GM19468 (cell line): ENCODE measurements around the gene ATP4B.
"Not testable (repeated sequence)": the region's sequence is repeated elsewhere in the genome, so short reads cannot be mapped to it uniquely, and the experiment has no call there.

Experiments
- ATAC-seq: cut with Tn5 transposase; IDR thresholded peaks from one replicate; pipeline ENCODE4 v1.9.1; 2021; ENCODE audit warnings: mild to moderate bottlenecking, moderate library complexity, moderate number of reproducible peaks; ENCODE audit not compliant: unreplicated experiment; ENCODE audit errors: extremely low read depth

Gene ATP4B

DNA sequence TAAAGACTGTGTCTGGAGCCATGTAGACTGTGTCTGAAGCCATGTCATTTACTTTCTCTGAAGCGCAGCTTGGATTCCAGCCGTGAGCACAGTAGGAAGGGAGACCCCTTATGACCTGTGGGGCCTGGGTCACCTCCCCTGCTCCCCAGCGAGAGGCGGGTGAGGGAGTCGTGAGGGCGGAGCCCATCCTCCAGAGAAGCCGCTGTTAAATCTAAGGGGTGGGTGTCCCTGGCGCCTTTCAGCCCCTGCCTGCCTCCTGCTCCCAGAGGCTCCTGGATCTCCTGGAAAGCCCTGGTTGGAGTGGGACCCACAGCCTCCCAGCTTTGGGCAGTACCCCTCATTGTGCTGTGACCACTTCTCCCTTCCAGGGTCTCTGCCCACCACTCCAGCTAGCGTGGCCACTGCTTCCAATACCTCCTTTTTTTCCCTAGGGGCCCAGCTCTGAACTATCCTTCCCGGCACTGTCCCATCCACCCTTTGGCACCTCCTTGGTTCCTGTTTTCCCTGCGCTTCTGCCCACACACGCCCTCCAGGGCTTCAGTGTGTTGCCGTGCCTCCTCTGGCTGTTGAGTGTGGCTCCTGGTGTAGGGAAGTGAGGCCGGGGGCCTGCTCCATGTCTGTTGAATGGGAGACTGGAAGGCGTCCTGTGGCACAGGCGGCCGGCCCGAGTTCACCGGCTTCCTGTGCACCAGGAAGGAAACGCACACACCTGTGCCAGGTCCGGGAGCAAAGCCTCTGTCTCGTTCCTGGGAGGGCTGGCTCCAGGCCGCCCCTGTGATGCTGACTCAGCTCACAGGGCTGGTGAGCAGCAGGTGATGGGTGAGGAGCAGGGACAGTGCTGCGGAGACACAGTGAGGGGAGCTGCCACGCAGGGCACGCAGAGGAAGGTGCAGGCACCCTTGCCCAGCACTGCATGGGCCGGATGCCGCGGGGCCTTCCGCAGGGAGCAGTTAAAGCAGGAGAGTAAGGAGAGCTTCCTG is 29.4 kb downstream of the ATP4B start:
- ATAC-seq: no peak

DNA sequence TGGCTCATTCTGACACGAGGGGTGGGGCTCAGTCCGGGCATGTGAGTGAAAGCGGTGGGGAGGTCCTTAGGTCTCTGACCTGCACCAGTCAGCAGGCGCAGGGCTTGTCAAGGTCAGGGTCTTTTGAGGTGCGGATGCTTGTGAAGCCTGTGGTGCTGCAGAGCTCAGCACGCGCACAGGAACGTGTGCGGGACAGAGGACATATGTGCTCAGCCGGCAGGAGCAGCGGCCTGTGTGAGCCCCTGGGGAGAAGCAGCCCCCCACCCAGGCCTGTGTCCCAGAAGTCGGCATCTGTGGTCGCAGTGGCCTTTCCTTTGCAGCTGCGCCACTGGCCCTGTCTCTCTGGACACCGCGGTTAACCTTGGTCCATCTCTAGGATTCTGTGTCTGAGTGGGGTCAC is 30.9 kb downstream of the ATP4B start:
- ATAC-seq: no peak

DNA sequence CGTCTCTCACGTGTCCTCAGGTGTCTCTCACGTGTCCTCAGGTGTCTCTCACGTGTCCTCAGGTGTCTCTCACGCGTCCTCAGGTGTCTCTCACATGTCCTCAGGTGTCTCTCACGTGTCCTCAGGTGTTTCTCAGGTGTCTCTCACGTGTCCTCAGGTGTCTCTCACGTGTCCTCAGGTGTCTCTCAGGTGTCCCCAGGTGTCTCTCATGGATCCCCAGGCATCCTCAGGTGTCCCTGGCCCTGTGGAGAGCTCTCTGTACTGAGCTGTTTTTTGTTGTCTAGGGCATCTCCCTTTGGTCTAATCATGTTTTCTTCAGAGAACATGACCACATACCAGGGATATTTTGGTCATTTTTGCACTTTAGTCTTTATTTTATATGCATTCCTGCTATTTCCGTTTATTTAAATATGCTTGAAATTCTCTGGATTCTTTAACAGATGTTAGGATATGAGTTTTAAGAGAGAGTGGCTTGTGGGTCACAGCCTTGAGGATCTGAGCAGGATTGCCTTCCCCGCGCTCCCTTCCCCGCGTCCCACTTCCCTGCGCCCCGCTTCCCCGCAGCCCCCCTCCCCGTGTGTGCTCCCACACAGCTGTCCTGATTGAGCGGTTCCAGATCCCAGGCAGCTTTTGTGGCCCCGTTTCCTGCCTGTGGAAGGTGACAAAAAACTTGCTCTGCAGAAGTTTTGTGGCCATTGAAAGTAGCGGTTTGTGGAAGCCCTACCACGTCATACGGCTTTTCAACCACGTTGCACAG is 31.9 kb downstream of the ATP4B start:
- ATAC-seq: no peak

DNA sequence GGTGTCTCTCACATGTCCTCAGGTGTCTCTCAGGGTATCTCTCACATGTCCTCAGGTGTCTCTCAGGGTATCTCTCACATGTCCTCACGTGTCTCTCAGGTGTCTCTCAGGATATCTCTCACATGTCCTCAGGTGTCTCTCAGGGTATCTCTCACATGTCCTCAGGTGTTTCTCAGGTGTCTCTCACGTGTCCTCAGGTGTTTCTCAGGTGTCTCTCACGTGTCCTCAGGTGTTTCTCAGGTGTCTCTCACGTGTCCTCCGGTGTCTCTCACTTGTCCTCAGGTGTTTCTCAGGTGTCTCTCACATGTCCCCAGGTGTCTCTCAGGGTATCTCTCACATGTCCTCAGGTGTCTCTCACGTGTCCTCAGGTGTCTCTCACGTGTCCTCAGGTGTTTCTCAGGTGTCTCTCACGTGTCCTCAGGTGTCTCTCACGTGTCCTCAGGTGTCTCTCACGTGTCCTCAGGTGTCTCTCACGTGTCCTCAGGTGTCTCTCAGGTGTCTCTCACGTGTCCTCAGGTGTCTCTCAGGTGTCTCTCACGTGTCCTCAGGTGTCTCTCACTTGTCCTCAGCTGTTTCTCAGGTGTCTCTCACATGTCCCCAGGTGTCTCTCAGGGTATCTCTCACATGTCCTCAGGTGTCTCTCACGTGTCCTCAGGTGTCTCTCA is 33.2 kb downstream of the ATP4B start:
- ATAC-seq: not testable (repeated sequence)

DNA sequence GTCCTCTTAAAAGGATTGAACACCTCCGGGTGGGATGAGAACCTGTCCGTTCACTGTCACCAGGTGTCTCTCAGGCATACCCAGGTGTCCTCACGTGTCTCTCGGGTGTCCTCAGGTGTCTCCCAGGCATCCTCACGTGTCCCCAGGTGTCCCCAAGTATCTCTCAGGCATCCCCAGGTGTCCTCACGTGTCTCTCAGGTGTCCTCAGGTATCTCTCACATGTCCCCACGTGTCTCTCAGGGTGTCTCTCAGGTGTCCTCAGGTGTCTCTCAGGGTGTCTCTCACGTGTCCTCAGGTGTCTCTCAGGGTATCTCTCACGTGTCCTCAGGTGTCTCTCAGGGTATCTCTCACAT is 33.8 kb downstream of the ATP4B start:
- no peak for ATAC-seq

DNA sequence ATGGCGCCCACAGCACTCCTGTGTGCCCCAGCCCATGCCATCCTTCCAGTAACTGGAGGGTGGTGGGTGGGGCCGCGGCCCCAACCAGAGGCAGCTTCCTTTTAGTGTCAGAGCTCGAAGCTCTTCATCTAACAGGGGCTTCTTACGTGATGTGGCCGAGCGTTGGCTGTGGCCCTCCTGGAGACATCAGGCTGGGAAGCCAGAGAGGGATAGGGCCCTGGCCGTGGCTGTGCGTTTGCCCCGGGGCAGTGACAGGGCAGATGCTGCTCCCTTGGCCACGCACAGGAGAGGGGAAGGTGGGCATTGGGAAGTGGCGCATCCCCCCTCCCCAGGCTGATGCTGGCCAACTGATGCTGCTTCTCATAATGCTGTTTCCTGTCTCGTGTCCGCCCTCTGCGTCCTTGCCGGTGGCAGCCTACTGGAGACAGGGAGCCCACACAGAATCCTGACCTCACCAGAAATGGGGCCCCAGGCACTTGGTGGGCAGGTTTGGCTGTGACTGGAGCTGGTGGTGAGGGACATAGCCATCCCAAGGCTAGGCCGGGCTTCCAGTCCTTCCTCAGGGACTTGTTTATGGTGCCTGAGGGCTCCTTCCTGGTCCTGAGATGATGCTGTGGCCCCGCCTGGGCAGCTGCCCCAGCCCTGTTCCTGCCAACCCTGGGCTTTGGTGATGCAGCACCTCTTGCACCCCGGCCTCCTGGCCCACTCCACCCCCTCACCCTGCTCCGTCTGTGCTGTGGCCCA is 34.3 kb downstream of the ATP4B start:
- ATAC-seq: no peak

DNA sequence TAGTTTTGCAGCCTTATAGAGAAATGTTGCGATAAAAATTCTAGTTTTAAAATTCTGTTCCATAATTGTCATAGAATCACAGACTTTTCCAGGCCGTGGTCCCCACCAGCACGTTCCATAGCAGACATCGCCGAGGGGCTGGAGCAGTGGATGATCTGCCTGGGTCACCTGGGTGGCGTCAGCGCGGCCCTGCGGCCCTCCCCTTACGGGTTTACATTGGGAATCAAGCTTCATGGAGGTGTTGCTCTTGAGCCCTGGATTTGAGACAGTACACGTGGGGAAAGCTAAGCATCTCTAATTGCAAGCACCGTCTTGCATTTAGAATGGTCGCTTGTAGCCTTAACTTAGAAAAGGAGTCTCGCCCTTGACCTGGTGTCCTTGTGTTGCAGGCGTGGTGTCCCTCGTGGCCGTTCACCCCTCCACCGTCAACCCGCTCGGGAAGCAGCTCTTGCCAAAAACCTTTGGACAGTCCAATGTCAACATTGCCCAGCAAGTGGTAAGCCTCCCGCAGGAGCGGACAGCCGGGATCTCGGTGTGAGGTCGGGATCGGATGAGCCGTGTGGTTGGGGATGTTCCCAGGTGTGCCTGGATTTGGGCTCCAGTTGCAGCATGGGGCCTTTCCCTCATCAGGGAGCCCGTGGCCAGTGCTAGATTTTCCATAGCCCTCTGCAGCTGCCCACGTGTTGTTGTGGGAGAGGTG is 35.1 kb downstream of the ATP4B start:
- ATAC-seq: no peak

DNA sequence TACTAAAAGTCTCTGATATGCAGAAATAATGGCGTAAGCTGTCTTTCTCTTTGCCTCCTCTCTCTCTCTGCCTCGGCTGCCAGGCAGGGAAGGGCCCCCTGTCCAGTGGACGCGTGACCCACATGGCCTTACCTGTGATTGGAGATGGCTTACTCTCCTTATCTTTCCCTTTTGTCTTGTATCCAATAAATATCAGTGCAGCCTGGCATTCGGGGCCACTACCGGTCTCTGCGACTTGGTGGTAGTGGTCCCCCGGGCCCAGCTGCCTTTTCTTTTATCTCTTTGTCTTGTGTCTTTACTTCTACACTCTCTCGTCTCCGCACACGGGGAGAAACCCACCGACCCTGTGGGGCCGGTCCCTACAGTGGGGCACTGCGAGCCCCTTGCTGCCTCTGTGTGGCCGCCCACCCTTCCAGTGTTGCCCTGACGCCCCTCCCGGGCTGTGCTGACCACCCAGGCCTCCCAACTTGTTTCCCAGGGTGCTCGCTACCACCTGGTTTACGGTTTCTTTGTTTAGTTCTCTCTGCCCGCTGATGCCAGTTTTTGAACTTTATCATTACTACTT is 35.9 kb downstream of the ATP4B start:
- ATAC-seq: not testable (repeated sequence)

DNA sequence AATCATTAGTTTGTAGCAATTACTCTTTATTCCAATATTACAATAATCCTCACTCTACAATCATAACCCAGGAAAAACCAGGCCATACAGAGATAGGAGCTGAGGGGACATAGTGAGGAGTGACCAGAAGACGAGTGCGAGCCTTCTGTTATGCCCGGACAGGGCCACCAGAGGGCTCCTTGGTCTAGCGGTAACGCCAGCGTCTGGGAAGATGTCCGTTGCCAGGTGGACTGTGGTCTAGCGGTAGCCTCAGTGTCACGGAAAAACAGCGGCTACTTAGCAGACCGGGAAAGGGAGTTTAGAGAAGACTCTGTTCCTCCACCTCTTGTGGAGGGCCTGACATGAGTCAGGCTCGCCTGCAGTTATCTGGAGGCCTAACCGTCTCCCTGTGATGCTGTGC is 36.5 kb downstream of the ATP4B start:
- ATAC-seq: not testable (repeated sequence)

DNA sequence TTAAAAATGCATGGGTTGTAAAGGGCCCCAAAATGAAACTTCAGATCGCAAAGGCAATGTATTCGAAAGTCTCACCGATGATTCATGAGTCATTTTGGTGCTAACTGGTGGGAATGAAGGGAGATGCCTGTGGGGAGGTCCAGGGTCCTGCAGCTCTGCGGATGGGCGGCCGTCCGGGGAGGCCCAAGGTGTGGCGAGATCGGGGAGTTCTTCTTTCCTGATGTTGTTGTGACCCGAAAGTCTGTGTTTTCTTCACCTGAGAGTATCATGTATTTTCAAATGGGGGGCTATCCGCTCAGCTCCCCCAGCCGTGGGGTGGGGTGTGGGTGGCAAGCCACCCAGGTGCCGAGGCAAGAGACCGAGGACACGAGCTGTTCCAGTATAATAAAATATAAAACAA is 37.0 kb downstream of the ATP4B start:
- no peak for ATAC-seq

DNA sequence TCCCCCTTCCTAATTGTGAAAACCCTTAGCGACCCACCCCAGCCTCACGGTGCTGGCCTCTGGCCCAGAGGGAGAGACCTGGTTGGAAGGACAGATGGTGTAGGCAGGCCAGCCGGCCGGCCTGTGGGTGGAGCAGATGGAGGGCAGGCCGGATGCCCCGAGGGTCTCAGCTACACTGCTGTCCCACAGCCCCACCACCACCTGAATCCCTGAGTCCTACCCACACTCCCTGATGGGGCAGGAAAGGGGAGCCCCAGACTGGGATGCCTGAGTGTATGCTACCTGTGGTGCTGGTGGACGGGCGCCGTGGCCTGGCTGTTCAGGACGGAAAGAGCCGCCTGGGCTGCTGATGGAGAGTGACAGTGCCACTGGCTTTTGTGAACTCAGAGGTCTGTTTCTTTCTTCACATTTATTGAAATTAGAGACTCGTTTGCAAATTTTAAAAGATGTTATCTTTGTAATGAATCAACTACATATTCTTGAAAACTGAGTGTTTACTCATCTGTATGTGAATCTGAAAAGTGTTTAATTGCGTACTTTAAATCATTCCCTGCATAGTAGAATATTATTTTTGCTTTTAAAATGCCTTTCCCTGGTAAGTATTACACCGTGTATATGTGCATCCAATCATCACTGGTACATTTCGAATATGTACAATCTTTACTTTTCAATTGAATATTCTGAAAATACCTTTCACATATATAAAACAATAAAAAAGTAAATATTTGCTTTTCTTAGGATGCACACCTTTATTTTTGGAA is 37.8 kb downstream of the ATP4B start:
- no peak for ATAC-seq

DNA sequence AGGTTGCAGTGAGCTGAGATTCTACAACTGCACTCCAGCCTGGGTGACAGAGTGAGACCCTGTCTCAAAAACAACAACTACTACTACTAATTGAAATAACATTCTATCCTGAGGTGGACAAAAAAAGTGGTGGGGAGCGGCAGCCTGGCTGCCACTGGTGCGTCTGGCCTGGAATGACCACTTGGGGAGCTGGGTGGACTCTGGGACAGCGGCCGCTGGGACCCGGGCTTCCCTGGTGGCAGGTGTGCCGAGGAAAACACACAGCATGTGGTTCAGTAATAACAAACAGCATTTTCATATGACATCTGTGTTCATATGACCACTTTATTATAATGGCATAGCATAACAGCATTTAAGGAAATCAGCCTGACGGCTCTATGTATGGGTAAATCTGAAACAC is 39.5 kb downstream of the ATP4B start:
- ATAC-seq: no peak

DNA sequence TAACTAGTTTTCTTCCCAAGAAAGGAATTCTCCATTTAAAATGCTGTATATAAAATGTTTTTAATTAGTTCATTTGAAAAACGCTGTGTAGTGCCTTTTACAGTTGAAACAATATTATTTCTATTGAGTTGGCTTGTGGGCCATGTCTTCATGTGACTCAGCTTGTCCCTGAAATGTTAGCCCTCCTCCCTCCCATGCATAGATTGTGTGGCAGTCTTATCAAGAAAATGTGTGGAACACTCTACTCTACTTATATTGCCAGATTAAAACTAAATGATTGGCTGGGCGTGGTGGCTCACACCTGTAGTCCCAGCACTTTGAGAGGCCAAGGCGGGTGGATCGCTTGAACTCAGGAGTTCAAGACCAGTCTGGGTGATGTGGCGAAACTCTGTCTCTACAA is 40.0 kb downstream of the ATP4B start:
- no peak for ATAC-seq

DNA sequence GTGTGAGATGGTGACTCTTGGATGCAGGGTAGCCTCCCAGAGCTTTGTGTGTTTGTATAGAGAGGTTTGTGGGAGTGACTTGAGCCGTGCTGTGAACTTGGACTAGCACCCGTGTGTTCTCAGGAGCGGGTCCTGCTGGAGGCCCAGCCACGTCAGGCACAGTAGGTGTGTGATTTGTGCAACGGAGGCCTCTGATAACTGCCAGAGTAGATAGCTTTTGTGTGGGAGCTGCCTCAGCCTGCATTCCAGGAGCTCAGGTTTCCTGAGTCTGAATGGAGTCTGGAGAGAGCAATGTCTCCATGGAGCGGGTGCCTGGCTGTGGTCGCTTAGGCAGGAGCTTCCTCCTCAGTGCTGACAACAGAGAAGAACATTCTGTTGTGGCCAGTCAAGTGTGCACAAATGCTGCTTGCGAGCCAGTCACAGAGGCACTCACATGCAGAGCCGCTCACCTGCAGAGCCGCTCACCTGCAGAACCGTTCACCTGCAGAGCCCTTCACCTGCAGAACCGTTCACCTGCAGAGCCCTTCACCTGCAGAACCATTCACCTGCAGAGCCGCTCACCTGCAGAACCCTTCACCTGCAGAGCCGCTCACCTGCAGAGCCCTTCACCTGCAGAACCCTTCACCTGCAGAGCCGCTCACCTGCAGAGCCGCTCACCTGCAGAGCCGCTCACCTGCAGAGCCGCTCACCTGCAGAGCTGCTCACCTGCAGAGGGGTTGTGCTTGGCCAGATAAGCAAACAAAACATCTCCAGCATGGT is 40.8 kb downstream of the ATP4B start:
- no peak for ATAC-seq

DNA sequence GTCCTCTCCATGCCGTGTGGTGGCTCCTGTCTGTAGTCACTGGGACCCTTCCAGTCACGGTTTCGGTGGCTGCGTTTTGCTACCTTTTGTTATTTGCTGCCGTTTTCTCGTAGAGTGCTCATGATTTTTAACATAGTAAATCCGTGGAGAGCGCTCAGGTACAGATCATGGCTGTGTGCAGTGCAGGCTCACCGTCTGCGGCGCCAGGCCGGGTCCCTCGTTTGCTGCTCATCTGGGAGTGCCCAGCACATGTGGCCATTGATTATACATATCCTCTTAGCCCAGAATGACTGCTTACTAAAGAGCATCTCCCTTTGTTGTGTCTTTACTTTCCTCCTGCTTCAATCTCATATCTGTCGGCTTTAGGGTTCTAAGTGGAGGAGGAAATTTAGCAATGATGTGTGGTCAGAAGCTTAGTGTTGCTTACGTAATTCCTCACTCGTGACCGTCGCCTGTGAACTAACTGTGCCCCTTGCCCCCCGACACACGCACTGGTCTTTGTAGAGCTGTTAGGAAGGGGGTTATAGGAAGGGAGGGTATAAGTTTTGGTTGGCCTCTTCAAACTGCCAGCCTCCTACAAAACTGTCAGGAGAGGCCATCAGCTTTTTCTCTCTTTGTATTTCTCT is 41.6 kb downstream of the ATP4B start:
- ATAC-seq: no peak

DNA sequence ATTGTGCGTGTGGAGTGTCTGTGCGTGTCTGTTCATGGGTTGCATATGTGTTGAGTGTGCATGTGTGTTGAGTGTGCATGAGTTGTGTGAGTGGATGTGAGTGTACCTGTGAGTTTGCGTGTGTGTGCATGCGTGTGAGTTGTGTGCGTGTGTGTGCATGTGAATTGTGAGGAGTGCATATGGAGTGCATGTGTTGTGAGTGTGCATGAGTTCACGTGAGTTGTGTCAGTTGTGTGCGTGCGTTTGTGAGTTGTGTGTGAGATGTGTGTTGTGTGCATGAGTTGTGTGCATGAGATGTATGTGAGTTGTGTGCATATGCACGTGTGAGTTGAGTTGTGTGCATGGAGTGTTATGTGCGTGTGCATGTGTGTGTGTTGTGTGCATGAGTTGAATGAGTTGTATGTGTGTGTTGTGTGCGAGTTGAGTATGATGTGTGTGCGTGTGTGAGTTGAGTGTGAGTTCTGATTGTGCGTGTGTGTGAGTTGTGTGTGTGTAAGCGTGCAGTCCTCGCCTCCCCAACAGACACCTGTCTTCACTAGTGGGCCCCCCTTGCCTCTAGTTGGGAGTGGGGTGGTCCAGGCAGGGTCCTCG is 44.1 kb downstream of the ATP4B start:
- ATAC-seq: no peak

DNA sequence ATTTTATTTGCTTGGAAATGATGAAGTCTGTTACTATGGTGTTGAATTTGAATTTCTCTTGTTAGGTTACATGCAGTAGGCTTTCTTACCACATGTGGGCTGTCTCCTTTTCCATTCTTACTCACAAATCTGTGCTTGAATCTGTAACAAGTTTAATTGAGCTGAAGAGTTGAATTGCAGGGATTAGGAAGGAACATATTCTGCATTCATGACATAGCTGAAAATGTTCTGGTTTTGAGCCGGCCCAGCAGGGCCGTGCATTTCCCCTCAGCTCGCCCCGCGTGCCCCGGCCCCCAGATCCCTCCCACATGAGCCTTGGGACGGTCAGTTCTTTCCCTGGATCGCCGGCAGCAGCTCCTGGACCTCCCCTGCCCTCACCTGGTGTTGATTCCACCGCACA is 45.4 kb downstream of the ATP4B start:
- ATAC-seq: no peak
